ENCODE data around the gene CFAP251. TPM values are rescaled to one million over a fixed set of nuclear protein-coding genes. Genes with fewer than 3 reads are reported as not detected.
"Not testable (repeated sequence)": the region's sequence is repeated elsewhere in the genome, so short reads cannot be mapped to it uniquely, and the experiment has no call there.

The CFAP251 gene, protein sequence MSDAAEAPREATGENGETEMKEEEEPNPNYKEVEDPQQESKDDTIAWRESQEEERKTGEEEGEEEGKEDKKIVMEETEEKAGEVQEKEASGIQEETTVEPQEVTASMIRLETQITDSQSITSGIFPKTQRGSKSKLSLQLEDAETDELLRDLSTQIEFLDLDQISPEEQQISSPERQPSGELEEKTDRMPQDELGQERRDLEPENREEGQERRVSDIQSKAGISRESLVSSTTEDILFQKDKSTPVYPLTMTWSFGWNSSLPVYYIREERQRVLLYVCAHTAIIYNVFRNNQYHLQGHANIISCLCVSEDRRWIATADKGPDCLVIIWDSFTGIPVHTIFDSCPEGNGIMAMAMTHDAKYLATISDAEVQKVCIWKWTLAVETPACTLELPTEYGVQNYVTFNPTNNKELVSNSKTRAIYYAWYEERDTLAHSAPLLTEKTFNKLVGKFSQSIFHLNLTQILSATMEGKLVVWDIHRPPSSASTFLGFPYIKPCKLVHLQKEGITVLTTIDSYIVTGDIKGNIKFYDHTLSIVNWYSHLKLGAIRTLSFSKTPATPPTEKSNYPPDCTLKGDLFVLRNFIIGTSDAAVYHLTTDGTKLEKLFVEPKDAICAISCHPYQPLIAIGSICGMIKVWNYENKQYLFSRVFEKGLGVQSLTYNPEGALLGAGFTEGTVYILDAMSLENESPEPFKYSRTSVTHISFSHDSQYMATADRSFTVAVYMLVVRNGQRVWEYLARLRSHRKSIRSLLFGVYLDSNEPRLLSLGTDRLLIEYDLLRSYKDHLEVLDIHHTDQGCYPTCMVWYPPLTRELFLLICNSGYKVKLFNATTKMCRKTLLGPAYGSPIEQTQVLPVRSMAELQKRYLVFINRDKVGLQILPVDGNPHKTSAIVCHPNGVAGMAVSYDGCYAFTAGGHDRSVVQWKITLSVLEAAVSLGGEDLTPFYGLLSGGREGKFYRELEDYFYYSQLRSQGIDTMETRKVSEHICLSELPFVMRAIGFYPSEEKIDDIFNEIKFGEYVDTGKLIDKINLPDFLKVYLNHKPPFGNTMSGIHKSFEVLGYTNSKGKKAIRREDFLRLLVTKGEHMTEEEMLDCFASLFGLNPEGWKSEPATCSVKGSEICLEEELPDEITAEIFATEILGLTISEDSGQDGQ
- 3.2 and 11.5 TPM in 2 replicates for total RNA-seq (2014; rRNA removed)
- percentile 43 among the genes with signal in this experiment for Bru-seq, nascent RNA
- BruChase-seq, experiment 1, labeled RNA remaining after a 6-hour chase, result percentile 72 among the genes with signal in this experiment
- percentile 64 among the genes with signal in this experiment for BruChase-seq, experiment 2, labeled RNA remaining after a 2-hour chase
- long read RNA-seq, partial matches to known transcripts, result 0 of 1 reads
- long read RNA-seq, other reads (novel, unspliced or antisense), result 1 of 1 reads

DNA sequence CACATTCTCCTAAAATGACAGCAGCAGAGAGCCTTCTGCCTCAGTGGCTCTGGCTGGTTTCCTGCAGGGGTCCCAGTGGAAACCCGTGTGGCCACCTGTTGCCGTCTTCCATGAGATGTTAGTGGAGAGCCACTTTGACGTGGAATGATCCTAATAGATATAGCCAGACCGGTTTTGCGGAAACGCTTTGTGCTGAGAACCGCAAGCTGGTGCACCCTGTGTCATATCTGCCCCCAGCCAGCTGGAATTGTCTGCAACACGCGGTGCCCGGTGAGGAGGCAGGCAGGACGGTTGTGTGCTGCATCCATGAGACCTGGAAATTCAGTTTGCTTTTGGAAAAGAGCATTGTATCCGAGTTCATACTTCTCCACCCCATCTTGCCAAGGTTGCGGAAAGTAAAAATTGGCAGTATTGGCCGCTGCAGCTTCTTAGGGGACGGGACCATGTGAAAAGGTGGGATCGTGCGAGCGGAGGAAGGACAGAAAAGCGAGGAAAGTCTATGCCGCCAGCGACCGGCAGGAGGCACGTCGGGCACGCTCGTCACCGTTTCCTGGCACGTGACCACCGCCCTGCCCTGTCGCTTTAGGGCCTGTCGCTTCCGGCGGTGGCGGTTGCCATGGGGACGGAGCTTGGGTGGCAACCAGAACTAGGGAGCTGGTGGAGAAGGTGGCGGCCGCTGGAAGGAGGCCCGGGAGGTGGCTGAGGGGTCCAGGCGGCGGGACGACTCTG is at the start of gene CFAP251:
TSS of gene CFAP251 (plus strand) at position 643 of the 729 bp plus-strand sequence. CDS start 2,714 bp downstream, outside the sequence.
- H3K9ac ChIP-seq (ENCODE audit: low read length), result no peak within 1 kb of the TSS
- no peaks in the 10 kb centered on the region for H4K20me1 ChIP-seq (ENCODE audit: low read length)
- TF ChIP-seq, protein P1, sequence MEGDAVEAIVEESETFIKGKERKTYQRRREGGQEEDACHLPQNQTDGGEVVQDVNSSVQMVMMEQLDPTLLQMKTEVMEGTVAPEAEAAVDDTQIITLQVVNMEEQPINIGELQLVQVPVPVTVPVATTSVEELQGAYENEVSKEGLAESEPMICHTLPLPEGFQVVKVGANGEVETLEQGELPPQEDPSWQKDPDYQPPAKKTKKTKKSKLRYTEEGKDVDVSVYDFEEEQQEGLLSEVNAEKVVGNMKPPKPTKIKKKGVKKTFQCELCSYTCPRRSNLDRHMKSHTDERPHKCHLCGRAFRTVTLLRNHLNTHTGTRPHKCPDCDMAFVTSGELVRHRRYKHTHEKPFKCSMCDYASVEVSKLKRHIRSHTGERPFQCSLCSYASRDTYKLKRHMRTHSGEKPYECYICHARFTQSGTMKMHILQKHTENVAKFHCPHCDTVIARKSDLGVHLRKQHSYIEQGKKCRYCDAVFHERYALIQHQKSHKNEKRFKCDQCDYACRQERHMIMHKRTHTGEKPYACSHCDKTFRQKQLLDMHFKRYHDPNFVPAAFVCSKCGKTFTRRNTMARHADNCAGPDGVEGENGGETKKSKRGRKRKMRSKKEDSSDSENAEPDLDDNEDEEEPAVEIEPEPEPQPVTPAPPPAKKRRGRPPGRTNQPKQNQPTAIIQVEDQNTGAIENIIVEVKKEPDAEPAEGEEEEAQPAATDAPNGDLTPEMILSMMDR (conservative IDR thresholded peaks at IDR 0.05; ENCODE audit: low read depth, low read length), result no peak
- TF ChIP-seq EZH2 (IDR thresholded peaks at IDR 0.05; ENCODE audit: low read length, unreplicated experiment) (no peak), EZH2phosphoT487 (IDR thresholded peaks at IDR 0.05; ENCODE audit: borderline replicate concordance, low read length) (no peak)
- H3K27ac ChIP-seq (ENCODE audit: low read length), result no peak within 1 kb of the TSS
- H3F3A ChIP-seq (ENCODE audit: low read length, unreplicated experiment), result no peaks in the 10 kb centered on the region
- DNase-seq (peak; percentile 30), ATAC-seq (no peak)
- H3K9me2 ChIP-seq (replicated peaks; ENCODE audit: low read length), result no peaks in the 10 kb centered on the region
- no peaks in the 10 kb centered on the region for H3K9me3 ChIP-seq (ENCODE audit: low read length)
- intact Hi-C loops (cut with micrococcal nuclease), result loop anchor here (2.0 kb wide), 1 partner anchor 105 kb away; no protein-coding TSS in a partner anchor
- ChIA-PET POLR2A (ENCODE audit: unreplicated experiment) (no interaction called here), CTCF (no interaction called here)
- H2AFZ ChIP-seq (ENCODE audit: low read length), result no peak within 1 kb of the TSS
- H3K4me2 ChIP-seq (ENCODE audit: low read length), result no peak within 1 kb of the TSS
- no peaks in the 10 kb centered on the region for H3K27me3 ChIP-seq (ENCODE audit: low read length)
- no peak within 1 kb of the TSS for H3K4me3 ChIP-seq (ENCODE audit: low read length)
- H3K36me3 ChIP-seq (ENCODE audit: low read depth, low read length), result peaks cover 34% of the 10 kb centered on the region
- no TSS peak for BruUV-seq (replicated peaks)
- no peaks in the 10 kb centered on the region for H3K79me2 ChIP-seq (ENCODE audit: low read length)
- H3K4me1 ChIP-seq (ENCODE audit: insufficient read depth, low read length), result no peaks in the 10 kb centered on the region

DNA sequence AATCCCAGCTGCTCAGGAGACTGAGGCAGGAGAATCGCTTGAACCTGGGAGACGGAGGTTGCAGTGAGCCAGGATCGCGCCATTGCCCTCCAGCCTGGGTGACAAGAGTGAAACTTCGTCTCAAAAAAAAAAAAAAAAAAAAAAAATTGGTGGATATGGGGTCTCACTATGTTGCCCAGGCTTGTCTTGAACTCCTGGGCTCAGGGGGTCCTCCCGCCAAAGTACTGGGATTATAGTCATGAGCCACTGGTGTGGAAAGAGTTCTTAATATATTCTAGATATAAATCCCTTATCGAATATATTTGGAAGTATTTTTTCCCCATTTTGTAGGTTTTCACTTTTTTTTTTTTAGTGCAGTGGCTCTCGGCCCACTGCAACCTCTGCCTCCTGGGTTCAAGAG is 49.2 kb upstream of the CFAP251 start:
- H3K4me3 ChIP-seq (ENCODE audit: low read length); POLR2A ChIA-PET (ENCODE audit: unreplicated experiment); intact Hi-C loops (cut with micrococcal nuclease); BruUV-seq (replicated peaks); H3K4me2 ChIP-seq (ENCODE audit: low read length); H3K9ac ChIP-seq (ENCODE audit: low read length); H3K27ac ChIP-seq (ENCODE audit: low read length); H3K4me1 ChIP-seq (ENCODE audit: insufficient read depth, low read length); DNase-seq; H3K27me3 ChIP-seq (ENCODE audit: low read length); H4K20me1 ChIP-seq (ENCODE audit: low read length); H3K9me2 ChIP-seq (replicated peaks; ENCODE audit: low read length); H2AFZ ChIP-seq (ENCODE audit: low read length); H3K36me3 ChIP-seq (ENCODE audit: low read depth, low read length); H3K79me2 ChIP-seq (ENCODE audit: low read length); CTCF ChIA-PET; ATAC-seq; H3F3A ChIP-seq (ENCODE audit: low read length, unreplicated experiment); H3K9me3 ChIP-seq (ENCODE audit: low read length): not testable (repeated sequence)
